Measurements from ENCODE around the gene TREML1.

The TREML1 gene

GRCh38 chr6:41177695-41178094, 23.5 kb upstream of the TREML1 start:
- no peak for DNase-seq (ENCODE audit: low read depth)
- no peak overlapping the region for H3K4me3 ChIP-seq (ENCODE audit: control insufficient read depth, low read depth, low read length)
- no peak for TF ChIP-seq CTCF (conservative IDR thresholded peaks at IDR 0.05; ENCODE audit: control insufficient read depth, insufficient read depth, low read depth, low read length)

GRCh38 chr6:41177287-41177686, 23.1 kb upstream of the TREML1 start:
- H3K4me3 ChIP-seq (ENCODE audit: control insufficient read depth, low read depth, low read length): no peak overlapping the region
- DNase-seq (ENCODE audit: low read depth): no peak
- no peak for TF ChIP-seq CTCF (conservative IDR thresholded peaks at IDR 0.05; ENCODE audit: control insufficient read depth, insufficient read depth, low read depth, low read length)

- TF ChIP-seq CTCF (conservative IDR thresholded peaks at IDR 0.05; ENCODE audit: control insufficient read depth, insufficient read depth, low read depth, low read length): no peak
- no peak for DNase-seq (ENCODE audit: low read depth)
Observed at GRCh38 chr6:41176189-41176588, 22.0 kb upstream of the TREML1 start.

GRCh38 chr6:41175084-41175483, 20.9 kb upstream of the TREML1 start:
- no peak for DNase-seq (ENCODE audit: low read depth)
- H3K4me3 ChIP-seq (ENCODE audit: control insufficient read depth, low read depth, low read length): no peak overlapping the region
- TF ChIP-seq CTCF (conservative IDR thresholded peaks at IDR 0.05; ENCODE audit: control insufficient read depth, insufficient read depth, low read depth, low read length): no peak

More at GRCh38 chr6:41176189-41176588, 22.0 kb upstream of the TREML1 start:
- no peak overlapping the region for H3K4me3 ChIP-seq (ENCODE audit: control insufficient read depth, low read depth, low read length)

- TF ChIP-seq CTCF (conservative IDR thresholded peaks at IDR 0.05; ENCODE audit: control insufficient read depth, insufficient read depth, low read depth, low read length): no peak
- DNase-seq (ENCODE audit: low read depth): no peak
- H3K4me3 ChIP-seq (ENCODE audit: control insufficient read depth, low read depth, low read length): no peak overlapping the region
Observed at GRCh38 chr6:41174610-41175009, 20.5 kb upstream of the TREML1 start.

- no peak for TF ChIP-seq CTCF (conservative IDR thresholded peaks at IDR 0.05; ENCODE audit: control insufficient read depth, insufficient read depth, low read depth, low read length)
- DNase-seq (ENCODE audit: low read depth): no peak
- H3K4me3 ChIP-seq (ENCODE audit: control insufficient read depth, low read depth, low read length): no peak overlapping the region
Observed at GRCh38 chr6:41171908-41172307, 17.8 kb upstream of the TREML1 start.

GRCh38 chr6:41170547-41171160, 16.5 kb upstream of the TREML1 start:
- no peak overlapping the region for H3K4me3 ChIP-seq (ENCODE audit: control insufficient read depth, low read depth, low read length)
- DNase-seq (ENCODE audit: low read depth): no peak
- TF ChIP-seq CTCF (conservative IDR thresholded peaks at IDR 0.05; ENCODE audit: control insufficient read depth, insufficient read depth, low read depth, low read length): no peak

Data from fibroblast of mammary gland (primary cell).